ENCODE measurements around the gene NCAM1. TPM values are rescaled to one million over a fixed set of nuclear protein-coding genes. Genes with fewer than 3 reads are reported as not detected.

The NCAM1 gene
- total and polyA plus RNA-seq, 4 experiments from 2014 or later, result 0.39 TPM; not detected in 3

DNA sequence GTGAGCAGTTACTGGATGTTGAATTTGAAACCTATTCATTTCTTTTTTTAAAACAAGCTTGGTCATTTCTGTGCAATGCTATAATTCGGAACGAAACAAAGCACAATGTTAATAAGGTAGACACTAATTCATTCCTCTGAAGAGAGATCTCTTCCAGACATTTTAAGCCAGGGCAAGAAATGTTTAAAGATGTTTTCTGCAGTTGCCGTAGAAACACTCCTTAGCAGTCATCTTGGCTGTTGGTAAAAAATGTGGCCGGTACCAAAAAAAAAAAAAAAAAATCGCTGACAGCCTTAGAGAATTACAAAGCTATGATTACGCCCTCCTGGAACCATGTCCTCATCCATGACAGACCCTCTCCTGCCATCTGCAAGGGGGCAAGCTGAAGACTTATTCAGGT is 286.7 kb downstream of the NCAM1 start:
- Mint-ChIP-seq H3K9me3 (no peaks in the 10 kb centered on the region), H3K27me3 (peaks cover 11 to 19% of the 10 kb centered on the region in 2 donors), H3K4me3 (no peak overlapping the region), H3K4me1 (peaks cover under 1 to 21% (median 8%) of the 10 kb centered on the region in 4 donors), H3K27ac (no peak overlapping the region), H3K36me3 (no peaks in the 10 kb centered on the region)
- Histone ChIP-seq H3K4me3 (ENCODE audit: low read length in 2 of 2) (no peak overlapping the region), H3K4me1 (ENCODE audit: insufficient read depth, low read length) (no peaks in the 10 kb centered on the region), H3K9me3 (ENCODE audit: control insufficient read depth in 1 of 2, low read length in 2 of 2) (no peaks in the 10 kb centered on the region), H3K27ac (ENCODE audit: low read depth, low read length) (no peak overlapping the region), H3K27me3 (ENCODE audit: insufficient read depth, low read length) (no peaks in the 10 kb centered on the region), H3K36me3 (ENCODE audit: insufficient read depth, low read length) (no peaks in the 10 kb centered on the region)
- intact Hi-C loops (cut with micrococcal nuclease), result no loop called here
- POLR2A ChIA-PET (ENCODE audit: partially characterized antibody), result no interaction called here
- no peak for DNase-seq
- CTCF ChIA-PET (ENCODE audit: partially characterized antibody), result interaction anchor here (0.6 to 1.3 kb wide), 4 partner anchors 33 to 1028 kb away, joined by 3 read pairs; no protein-coding TSS in a partner anchor

GRCh38 chr11:113248702-113249490 is 287.7 kb downstream of the NCAM1 start:
- ChIA-PET POLR2A (ENCODE audit: partially characterized antibody) (no interaction called here), CTCF (ENCODE audit: partially characterized antibody) (interaction anchor here (0.8 to 1.3 kb wide), 3 partner anchors 661 to 1029 kb away, joined by 3 read pairs; no protein-coding TSS in a partner anchor)
- peaks cover 11 to 15% of the 10 kb centered on the region in 2 donors for H3K27me3 Mint-ChIP-seq
- Histone ChIP-seq H3K4me1 (ENCODE audit: insufficient read depth, low read length) (no peaks in the 10 kb centered on the region), H3K27me3 (ENCODE audit: insufficient read depth, low read length) (no peaks in the 10 kb centered on the region), H3K36me3 (ENCODE audit: insufficient read depth, low read length) (no peaks in the 10 kb centered on the region), H3K4me3 (ENCODE audit: low read length in 2 of 2) (no peak overlapping the region), H3K27ac (ENCODE audit: low read depth, low read length) (no peak overlapping the region), H3K9me3 (ENCODE audit: control insufficient read depth in 1 of 2, low read length in 2 of 2) (no peaks in the 10 kb centered on the region)
- peaks cover 0 to 12% (median 2%) of the 10 kb centered on the region in 4 donors for H3K4me1 Mint-ChIP-seq
- intact Hi-C loops (cut with micrococcal nuclease), result no loop called here
- no peaks in the 10 kb centered on the region for H3K36me3 Mint-ChIP-seq
- peak overlapping the region in 3 of 8 donors; percentile 28 to 46 (median 31) for H3K4me3 Mint-ChIP-seq
- no peak for DNase-seq
- H3K27ac Mint-ChIP-seq, result peak overlapping the region in 1 of 7 donors; percentile 59
- no peaks in the 10 kb centered on the region for H3K9me3 Mint-ChIP-seq

DNA sequence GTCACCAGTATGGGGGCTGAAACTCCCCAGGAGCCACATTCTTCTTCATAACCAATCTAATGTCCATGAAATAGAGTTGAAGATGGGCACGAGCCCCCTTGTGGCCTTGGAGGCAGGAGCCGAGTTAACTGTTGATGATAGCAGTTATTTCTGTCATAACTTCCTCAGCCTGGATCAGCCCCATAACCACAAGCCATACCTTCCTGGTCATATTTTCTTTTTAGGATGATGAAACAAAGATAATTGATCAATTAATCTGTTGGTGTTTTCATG is 288.2 kb downstream of the NCAM1 start:
- no peaks in the 10 kb centered on the region for H3K9me3 Mint-ChIP-seq
- H3K27me3 Mint-ChIP-seq, result peaks cover 11 to 18% of the 10 kb centered on the region in 2 donors
- Histone ChIP-seq H3K36me3 (ENCODE audit: insufficient read depth, low read length) (no peaks in the 10 kb centered on the region), H3K9me3 (ENCODE audit: control insufficient read depth in 1 of 2, low read length in 2 of 2) (no peaks in the 10 kb centered on the region), H3K4me1 (ENCODE audit: insufficient read depth, low read length) (no peaks in the 10 kb centered on the region), H3K27me3 (ENCODE audit: insufficient read depth, low read length) (no peaks in the 10 kb centered on the region), H3K4me3 (ENCODE audit: low read length in 2 of 2) (no peak overlapping the region), H3K27ac (ENCODE audit: low read depth, low read length) (no peak overlapping the region)
- no peaks in the 10 kb centered on the region for H3K36me3 Mint-ChIP-seq
- DNase-seq, result no peak
- intact Hi-C loops (cut with micrococcal nuclease), result no loop called here
- H3K4me3 Mint-ChIP-seq, result no peak overlapping the region
- CTCF ChIA-PET (ENCODE audit: partially characterized antibody), result no interaction called here
- no peak overlapping the region for H3K27ac Mint-ChIP-seq
- POLR2A ChIA-PET (ENCODE audit: partially characterized antibody), result no interaction called here
- H3K4me1 Mint-ChIP-seq, result peaks cover 0 to 7% (median 2%) of the 10 kb centered on the region in 4 donors

DNA sequence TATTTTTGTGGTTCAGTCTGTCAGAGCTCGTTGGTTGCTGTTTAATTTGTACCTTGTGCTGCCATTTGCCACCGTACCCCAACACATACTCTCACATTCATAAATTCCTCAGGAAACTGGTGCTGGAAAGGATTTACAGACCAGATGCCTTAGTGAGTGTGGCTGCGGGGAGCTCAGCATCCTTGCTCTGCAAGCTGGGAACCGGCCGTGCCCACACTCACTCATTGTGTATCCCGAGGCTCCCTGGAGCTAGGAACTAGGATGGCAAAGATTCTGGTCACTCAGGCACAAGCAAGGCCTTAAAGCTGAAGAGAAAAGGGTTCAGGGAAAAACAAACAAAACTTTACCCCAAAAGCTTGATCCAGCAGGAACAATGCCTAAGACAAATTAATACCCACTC is 288.6 kb downstream of the NCAM1 start:
- H3K4me3 Mint-ChIP-seq, result no peak overlapping the region

DNA sequence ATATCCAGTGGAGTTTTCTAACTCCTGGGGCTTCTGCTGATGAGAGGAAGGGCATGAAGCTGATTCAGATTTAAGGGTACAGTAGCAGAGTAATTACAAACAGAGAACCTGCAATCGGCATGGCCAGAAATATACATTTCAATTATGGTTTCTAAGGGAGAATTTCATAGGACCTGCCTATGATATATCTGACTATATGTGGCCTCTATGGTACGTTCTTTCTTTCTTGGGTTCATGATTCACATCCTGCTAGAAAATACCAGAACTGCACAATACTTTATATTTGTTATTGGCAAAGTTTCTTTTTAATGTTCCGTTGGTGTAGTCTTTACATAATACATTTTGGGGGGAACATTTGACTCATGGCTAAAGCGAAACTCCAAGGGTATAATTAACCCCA is 290.1 kb downstream of the NCAM1 start:
- no peak overlapping the region for H3K4me3 ChIP-seq (ENCODE audit: low read length in 2 of 2)
- H3K9me3 Mint-ChIP-seq, result no peaks in the 10 kb centered on the region
- H3K4me1 ChIP-seq (ENCODE audit: insufficient read depth, low read length), result no peaks in the 10 kb centered on the region
- intact Hi-C loops (cut with micrococcal nuclease), result no loop called here
- no peaks in the 10 kb centered on the region for H3K27me3 ChIP-seq (ENCODE audit: insufficient read depth, low read length)
- H3K9me3 ChIP-seq (ENCODE audit: control insufficient read depth in 1 of 2, low read length in 2 of 2), result no peaks in the 10 kb centered on the region
- peaks cover 0 to 7% (median under 1%) of the 10 kb centered on the region in 4 donors for H3K4me1 Mint-ChIP-seq
- H3K36me3 ChIP-seq (ENCODE audit: insufficient read depth, low read length), result no peaks in the 10 kb centered on the region
- H3K4me3 Mint-ChIP-seq, result no peak overlapping the region
- peaks cover 5 to 14% of the 10 kb centered on the region in 2 donors for H3K27me3 Mint-ChIP-seq
- no peak overlapping the region for H3K27ac Mint-ChIP-seq
- no peak overlapping the region for H3K27ac ChIP-seq (ENCODE audit: low read depth, low read length)
- DNase-seq, result no peak
- no peaks in the 10 kb centered on the region for H3K36me3 Mint-ChIP-seq
- ChIA-PET CTCF (ENCODE audit: partially characterized antibody) (interaction anchor here (0.6 kb wide), 1 partner anchor 972 kb away, joined by 3 read pairs; no protein-coding TSS in a partner anchor), POLR2A (ENCODE audit: partially characterized antibody) (no interaction called here)

More for the DNA sequence above, 288.6 kb downstream of the NCAM1 start:
- H3K27ac ChIP-seq (ENCODE audit: low read depth, low read length), result no peak overlapping the region
- H3K4me3 ChIP-seq (ENCODE audit: low read length in 2 of 2), result no peak overlapping the region
- intact Hi-C loops (cut with micrococcal nuclease), result no loop called here
- Mint-ChIP-seq H3K36me3 (no peaks in the 10 kb centered on the region), H3K27ac (no peak overlapping the region), H3K9me3 (no peaks in the 10 kb centered on the region), H3K27me3 (peaks cover 11 to 17% of the 10 kb centered on the region in 2 donors), H3K4me1 (peaks cover 0 to 7% (median 2%) of the 10 kb centered on the region in 4 donors)
- ChIA-PET POLR2A (ENCODE audit: partially characterized antibody) (no interaction called here), CTCF (ENCODE audit: partially characterized antibody) (no interaction called here)
- H3K4me1 ChIP-seq (ENCODE audit: insufficient read depth, low read length), result no peaks in the 10 kb centered on the region
- no peaks in the 10 kb centered on the region for H3K27me3 ChIP-seq (ENCODE audit: insufficient read depth, low read length)
- no peaks in the 10 kb centered on the region for H3K9me3 ChIP-seq (ENCODE audit: control insufficient read depth in 1 of 2, low read length in 2 of 2)
- no peaks in the 10 kb centered on the region for H3K36me3 ChIP-seq (ENCODE audit: insufficient read depth, low read length)
- DNase-seq, result no peak

DNA sequence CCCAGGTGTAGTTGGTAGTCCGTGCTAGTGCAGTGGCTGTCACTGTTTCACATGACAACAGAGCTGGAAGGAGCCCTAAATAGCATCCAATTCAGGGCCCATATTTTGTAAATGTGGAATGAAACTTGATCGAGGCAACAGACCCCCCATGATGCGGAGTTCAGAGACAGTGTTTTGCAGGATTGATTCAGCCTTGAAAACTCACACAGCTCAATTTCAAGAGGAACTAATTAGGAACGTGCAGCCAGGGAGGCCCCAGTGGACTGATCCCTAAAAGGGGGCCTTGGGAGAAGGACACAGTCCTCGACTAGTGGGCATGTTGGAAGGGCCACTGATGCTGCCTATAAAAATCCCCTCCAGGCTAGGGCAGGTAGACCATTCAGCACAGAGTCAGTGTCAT is 292.2 kb downstream of the NCAM1 start:
- peaks cover 3 to 6% of the 10 kb centered on the region in 2 donors for H3K27me3 Mint-ChIP-seq
- no peak overlapping the region for H3K4me3 ChIP-seq (ENCODE audit: low read length in 2 of 2)
- H3K4me1 ChIP-seq (ENCODE audit: insufficient read depth, low read length), result no peaks in the 10 kb centered on the region
- no peaks in the 10 kb centered on the region for H3K9me3 Mint-ChIP-seq
- H3K36me3 Mint-ChIP-seq, result no peaks in the 10 kb centered on the region
- H3K4me1 Mint-ChIP-seq, result peaks cover 0 to 7% (median 0%) of the 10 kb centered on the region in 4 donors
- H3K27me3 ChIP-seq (ENCODE audit: insufficient read depth, low read length), result no peaks in the 10 kb centered on the region
- H3K36me3 ChIP-seq (ENCODE audit: insufficient read depth, low read length), result no peaks in the 10 kb centered on the region
- no peak for DNase-seq
- H3K27ac ChIP-seq (ENCODE audit: low read depth, low read length), result no peak overlapping the region
- H3K27ac Mint-ChIP-seq, result no peak overlapping the region
- intact Hi-C loops (cut with micrococcal nuclease), result no loop called here
- ChIA-PET CTCF (ENCODE audit: partially characterized antibody) (no interaction called here), POLR2A (ENCODE audit: partially characterized antibody) (no interaction called here)
- no peaks in the 10 kb centered on the region for H3K9me3 ChIP-seq (ENCODE audit: control insufficient read depth in 1 of 2, low read length in 2 of 2)
- H3K4me3 Mint-ChIP-seq, result no peak overlapping the region

GRCh38 chr11:113255096-113255495 is 293.9 kb downstream of the NCAM1 start:
- DNase-seq, result no peak
- Histone ChIP-seq H3K27me3 (ENCODE audit: insufficient read depth, low read length) (no peaks in the 10 kb centered on the region), H3K27ac (ENCODE audit: low read depth, low read length) (no peak overlapping the region), H3K4me3 (ENCODE audit: low read length in 2 of 2) (no peak overlapping the region), H3K4me1 (ENCODE audit: insufficient read depth, low read length) (no peaks in the 10 kb centered on the region), H3K9me3 (ENCODE audit: control insufficient read depth in 1 of 2, low read length in 2 of 2) (no peaks in the 10 kb centered on the region), H3K36me3 (ENCODE audit: insufficient read depth, low read length) (no peaks in the 10 kb centered on the region)
- ChIA-PET CTCF (ENCODE audit: partially characterized antibody) (no interaction called here), POLR2A (ENCODE audit: partially characterized antibody) (no interaction called here)
- Mint-ChIP-seq H3K27me3 (peaks cover 0 to 4% of the 10 kb centered on the region in 2 donors), H3K27ac (no peak overlapping the region), H3K4me3 (no peak overlapping the region), H3K36me3 (no peaks in the 10 kb centered on the region), H3K4me1 (no peaks in the 10 kb centered on the region), H3K9me3 (no peaks in the 10 kb centered on the region)
- intact Hi-C loops (cut with micrococcal nuclease), result no loop called here

All from CD4-positive, alpha-beta memory T cell (primary cell).